HG03060 (cell line): ENCODE results near the gene SOBP.

Source experiments
- ATAC-seq: cut with Tn5 transposase; IDR thresholded peaks from one replicate; pipeline ENCODE4 v1.9.1; 2021; ENCODE audit warnings: low read depth, moderate number of reproducible peaks; ENCODE audit not compliant: unreplicated experiment

Gene SOBP

GRCh38 chr6:107634324-107635056 lies 144.6 kb downstream of the SOBP start:
- no peak for ATAC-seq

DNA sequence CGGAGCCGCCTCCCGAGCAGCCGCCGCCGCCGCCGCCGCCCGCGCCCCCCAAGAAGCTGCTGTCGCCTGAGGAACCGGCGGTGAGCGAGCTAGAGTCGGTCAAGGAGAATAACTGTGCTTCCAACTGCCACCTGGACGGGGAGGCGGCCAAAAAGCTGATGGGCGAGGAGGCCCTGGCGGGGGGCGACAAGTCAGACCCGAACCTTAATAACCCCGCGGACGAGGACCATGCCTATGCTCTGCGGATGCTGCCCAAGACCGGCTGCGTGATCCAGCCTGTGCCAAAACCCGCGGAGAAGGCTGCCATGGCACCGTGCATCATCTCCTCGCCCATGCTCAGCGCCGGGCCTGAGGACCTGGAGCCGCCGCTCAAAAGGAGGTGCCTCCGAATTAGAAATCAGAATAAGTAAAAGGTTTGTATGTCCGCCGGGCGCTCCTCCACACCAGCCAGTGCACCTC lies 145.2 kb downstream of the SOBP start:
- ATAC-seq: no peak

GRCh38 chr6:107636486-107636885 lies 146.6 kb downstream of the SOBP start:
- ATAC-seq: no peak

DNA sequence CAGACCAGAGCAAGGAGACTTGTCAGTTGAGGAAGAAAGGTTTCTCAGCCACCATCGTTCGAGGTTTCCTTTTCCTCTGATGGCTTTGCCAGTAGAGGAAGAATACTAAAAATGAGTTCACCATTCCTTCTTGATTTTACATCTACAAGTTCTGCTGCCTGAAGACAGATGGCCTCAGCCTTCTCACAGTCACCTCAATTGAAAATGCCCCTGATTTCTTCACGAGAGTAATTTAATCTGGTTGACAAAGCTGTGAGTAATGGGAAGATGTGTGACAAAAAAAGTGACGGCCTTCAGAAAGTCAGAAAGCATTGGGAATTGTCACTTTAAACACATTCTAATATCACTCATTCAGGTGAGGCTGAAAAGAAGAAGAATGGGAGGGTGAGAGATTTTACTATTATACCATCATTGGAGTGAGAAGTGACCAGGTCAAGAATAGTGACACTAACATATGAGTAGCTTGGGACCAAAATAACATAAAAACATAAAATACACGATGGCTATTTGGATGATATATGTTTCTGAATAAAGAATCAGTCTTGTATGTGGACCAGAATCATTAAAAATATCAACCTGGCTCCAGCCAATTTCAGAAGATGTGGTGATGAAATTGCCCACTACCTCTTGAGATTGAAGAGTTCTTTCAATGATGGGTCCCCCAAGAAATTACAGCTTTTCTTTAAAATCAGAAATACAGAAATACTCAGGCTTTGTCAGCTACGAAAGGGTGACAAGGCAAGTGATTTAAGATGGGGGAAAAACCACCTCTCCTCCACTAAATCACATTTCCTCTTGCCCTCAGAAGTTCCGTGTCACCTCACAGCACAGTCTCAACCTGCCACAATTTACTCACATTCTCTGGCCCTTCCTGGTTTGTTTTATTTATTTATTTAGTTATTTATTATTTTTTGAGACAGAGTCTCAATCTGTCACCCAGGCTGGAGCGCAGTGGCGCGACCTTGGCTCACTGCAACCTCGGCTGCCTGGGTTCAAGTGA lies 147.7 kb downstream of the SOBP start:
- no peak for ATAC-seq

DNA sequence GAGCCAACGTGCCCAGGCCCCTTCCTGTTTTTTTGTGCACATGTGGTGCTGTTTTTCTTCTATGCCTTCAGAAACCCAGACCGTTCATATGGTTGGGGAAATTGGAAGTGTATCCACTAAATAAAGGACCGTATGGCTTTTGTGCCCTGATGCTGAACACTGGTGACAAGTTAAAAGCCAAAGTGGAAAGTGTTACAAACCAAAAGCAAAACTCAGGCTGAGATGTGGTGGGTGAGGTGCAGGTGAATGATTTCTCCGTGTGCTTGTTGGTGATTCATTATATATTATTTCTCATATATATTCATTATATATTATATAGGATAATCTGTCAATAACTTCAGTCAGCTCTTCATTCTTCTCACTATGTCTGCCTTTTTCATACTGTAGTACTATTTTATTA lies 148.6 kb downstream of the SOBP start:
- ATAC-seq: no peak

DNA sequence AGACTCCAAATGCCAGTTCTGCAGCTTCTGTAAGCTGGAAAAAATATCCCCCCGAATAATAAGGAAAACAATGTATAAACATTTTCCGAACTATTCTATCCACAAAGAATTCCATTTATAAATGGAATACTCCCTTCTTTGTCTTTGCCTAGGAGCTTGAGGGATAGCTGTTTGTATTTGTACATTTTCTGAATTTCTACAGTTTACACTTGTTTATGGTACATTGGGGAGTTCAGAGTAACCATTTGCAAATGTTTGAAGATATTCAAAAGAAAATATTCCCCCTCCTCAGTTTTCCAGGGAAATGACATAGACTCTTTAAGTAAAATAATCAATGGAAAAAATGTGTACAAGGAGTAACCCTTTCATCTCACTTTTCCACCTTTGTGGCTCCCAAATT lies 149.6 kb downstream of the SOBP start:
- no peak for ATAC-seq

DNA sequence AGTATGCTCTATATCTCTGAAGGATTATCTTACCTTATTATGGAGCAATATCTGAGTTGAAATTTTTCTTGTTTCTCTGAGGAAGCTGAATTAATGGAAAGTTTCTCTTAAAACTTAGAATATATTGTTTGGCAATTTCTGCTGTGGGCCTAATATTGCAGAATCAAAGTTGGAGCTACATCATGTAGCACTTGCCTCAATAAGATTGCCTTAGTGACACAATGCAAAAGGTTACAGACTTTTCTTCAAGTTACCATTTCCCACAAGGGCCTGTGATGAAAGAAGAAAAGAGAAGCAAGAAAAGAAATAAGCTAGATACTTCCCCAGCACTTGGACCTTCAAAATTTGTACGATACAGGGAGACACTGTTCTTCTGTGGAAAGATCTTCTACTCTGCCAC lies 151.2 kb downstream of the SOBP start:
- ATAC-seq: no peak

GRCh38 chr6:107641500-107641941 lies 151.6 kb downstream of the SOBP start:
- ATAC-seq: no peak

DNA sequence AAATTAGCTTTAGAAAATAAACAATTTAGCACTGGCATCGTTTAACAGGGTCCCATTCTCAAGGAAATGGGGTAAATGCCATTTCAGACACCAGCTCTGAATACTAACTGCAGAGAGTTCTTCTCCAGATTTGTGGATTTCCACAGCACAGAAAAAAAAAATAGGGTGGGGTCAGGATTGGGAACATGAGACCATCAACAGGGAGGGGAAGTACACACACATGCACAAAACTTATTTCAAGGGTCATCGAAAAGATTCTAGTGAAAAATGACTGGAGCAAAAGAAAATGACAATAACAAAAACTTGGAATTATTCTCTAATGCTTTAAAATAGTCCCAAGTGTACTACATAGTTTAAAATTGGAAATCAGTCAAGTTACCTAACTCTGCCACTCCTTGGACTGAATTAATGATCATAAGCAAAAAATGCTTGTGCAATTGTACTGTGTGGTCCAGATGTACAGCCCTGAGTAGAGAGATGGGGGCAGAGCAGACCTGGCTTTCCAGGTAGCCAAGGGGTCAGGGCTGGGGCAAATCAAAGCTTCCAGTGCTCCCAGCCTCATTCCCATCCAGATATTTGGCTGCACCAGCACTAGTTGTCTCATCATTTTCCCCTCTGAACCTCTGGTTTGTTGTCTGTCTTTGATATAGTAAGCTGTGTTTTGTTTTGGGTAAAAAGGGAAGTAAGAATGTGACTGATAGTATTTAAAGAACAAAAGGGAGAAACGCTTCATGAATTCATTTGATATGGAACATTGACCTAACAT lies 152.4 kb downstream of the SOBP start:
- ATAC-seq: no peak

DNA sequence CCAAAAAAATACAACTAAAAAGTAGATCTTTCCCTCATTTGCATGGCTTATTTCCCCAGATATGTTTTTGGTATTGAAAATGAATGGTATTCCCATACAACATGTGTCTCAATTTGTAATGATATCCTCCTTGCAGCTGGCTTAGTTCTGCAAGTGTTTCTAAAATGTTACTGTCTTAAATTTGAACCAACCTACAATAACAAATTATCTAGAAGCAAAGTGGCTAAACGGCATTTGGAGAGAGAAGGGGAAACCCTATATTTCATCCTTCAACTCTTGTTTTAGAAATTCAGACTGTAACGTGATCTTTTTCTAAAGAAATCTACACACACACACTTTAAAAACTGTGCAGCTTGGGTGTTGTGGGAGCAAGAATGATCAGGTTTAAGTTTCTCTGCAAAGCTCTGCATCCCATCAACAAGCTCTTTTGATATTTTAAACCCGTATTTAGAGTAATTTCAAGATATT lies 153.0 kb downstream of the SOBP start:
- ATAC-seq: no peak

DNA sequence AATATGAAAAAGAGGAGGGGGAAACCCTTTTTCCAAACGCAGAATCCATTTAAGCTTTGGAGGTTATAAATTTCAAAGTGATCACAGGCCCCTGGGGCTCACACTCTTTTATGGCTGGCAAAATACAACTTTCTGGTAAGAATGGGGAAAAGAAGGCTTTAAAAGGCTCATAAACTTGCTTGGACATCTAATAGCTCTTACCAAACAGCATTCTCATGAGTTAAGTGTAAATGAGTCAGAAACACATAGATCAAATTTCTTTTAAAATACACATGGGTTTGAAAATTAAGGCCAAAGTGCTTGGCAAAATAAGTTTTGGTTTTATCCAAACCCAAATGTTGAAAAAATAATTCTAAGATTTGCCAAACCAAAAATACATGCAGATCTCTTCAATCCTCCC lies 154.6 kb downstream of the SOBP start:
- no peak for ATAC-seq

DNA sequence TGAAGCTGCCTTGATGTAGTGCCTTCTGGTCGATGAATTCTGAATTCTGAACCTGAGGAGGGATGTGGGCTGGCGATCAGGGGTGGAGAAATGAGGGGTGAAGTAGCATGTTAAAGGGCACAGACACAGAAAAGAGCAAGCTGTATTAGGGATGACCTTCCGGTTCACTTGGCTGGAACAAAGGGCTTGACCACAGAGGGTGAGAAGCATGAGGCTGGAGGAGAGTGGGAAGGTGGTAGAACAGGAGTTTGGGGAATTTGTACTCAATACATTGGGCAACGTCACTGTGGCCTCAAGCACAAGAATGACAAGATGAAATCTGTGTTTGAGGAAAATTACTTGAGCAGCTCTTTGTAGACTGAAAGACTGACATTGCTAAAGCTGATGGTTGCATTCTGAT lies 155.8 kb downstream of the SOBP start:
- ATAC-seq: no peak

- no peak for ATAC-seq
Measured at GRCh38 chr6:107646176-107646575, 156.3 kb downstream of the SOBP start.

DNA sequence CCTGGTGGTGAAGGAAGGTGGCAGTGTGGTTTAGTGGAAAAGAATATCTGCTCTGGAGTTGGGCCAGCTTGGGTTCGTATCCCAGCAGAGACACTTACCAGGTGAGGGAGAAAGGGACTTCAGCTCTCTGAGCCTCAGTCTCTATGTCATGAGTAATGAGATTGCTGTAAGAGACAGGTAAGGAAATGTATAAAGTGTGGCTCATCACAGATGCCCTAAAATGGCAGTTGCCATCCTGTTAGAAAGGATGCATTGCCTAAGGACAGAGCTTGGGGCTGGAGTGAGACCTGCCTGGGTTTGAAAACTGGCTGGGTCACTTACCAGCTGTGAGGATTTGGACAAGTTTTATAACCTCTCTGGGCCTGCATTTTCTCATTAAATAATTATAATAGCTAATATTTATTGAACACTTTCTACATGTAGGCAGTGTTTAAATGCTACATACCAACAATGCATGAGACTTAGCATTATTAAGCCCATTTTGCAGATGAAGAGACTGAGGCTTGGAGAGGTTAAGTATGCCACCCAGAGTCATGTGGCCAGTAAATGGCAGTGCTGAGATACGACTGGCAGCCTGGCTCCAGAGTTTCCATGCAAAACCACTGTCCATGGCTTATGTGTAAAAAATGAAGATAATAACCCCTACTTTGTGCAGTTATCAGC lies 157.0 kb downstream of the SOBP start:
- no peak for ATAC-seq

DNA sequence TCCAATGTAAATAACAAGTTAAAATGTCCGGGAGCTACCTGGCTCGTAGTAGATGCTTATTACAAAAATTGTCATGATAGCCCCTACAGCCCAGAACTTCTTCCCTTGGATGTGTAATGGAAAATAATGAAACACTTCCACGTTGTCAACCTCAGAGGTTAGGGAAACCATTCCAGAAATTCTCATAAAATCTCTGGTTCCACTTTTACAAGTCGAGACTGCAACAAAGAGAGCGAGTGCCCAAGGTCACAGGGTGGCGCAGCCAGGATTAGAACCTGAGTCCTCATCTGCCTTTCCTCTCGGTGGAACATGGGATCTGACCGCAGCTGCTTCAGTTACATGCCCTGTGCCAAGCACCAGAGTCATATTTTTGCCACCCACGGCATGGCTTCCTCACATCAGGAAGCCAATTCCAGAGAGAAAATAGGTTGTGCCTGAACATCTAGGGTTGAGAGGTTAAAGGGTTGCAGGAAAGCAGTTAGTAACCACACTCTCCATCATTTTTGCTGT lies 157.6 kb downstream of the SOBP start:
- ATAC-seq: no peak

DNA sequence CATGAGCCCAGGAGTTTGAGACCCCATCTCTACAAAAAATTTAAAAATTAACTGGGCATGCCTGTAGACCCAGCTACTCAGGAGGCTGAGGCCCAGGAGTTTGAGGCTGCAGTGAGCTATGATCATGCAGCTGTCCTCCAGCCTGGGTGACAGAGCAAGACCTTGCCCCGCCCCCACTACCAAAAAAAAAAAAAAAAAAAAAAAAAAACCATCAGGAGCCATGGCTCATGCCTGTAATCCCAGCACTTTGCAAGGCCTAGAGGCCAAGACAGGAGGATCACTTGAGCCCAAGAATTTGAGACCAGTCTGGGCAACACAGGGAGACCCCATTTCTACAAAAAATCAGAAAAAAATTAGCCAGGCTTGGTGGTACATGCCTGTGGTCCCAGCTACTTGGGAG lies 159.1 kb downstream of the SOBP start:
- no peak for ATAC-seq

DNA sequence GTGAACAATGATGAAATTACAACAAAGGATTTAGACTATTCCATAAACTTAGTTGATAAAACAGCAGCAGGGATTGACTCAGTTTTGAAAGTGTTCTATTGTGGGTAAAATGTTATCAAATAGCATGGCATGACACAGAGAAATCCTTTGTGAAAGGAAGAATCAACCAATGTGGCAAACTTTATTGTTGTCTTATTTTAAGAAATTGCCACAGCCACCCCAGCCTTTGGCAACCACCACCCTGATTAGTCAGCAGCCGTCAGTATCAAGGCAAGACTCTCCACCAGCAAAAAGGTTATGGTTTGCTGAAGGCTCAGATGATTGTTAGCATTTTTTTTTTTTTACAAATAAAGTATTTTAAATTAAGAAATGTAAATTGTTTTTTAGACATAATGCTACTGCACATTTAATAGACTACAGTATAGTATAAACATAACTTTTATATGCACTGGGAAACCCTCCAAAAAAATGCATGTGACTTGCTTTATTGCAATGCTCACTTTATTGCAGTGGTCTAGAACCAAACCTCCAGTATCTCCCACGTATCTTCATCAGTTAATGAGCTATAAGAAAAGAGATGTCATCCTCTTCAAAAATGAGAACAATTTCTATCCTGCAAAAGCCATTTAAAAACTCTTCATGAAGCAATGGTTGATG lies 162.7 kb downstream of the SOBP start:
- no peak for ATAC-seq

- ATAC-seq: no peak
Measured at GRCh38 chr6:107653183-107653580, 163.3 kb downstream of the SOBP start.

DNA sequence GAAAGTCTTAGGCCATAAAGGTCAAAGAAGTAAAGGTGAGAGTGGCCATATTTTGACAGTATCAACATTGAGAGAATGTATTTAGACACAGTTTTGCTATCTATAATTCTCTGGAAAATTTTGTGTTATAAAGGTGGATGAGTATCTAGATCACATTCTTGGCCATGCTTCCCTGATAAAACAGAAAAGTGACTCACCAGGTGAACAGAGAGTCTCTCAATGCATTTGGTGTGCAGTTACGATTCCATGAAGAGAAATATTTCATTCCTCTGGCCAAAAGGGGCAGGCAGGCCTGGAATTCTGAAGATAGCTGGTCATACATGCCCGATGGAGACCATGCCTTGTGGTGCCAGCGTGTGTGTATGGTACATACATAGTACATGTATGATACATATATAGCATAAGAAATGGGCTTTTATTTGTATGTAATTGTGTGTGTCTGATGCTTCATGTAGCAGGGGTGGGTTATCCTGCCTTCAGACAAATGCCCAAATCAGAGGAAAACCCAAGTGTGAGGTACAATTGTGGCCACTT lies 164.0 kb downstream of the SOBP start:
- no peak for ATAC-seq
